Ureter (tissue), 1 donor: Measurements from ENCODE around the gene FUNDC2. TPM values are rescaled to one million over a fixed set of nuclear protein-coding genes. Genes with fewer than 3 reads are reported as not detected.
A peak's percentile ranks its signal among the peaks of the same experiment; 100 is the strongest.
"Not testable (repeated sequence)": the region's sequence is repeated elsewhere in the genome, so short reads cannot be mapped to it uniquely, and the experiment has no call there.

Source experiments
- DNase-seq: peaks from one replicate; pipeline ENCODE4 v3.0.0-alpha.2; 2020; ENCODE audit warnings: low spot score
- total RNA-seq: library from RNA; stranded (reverse); gene quantifications from one replicate; pipeline ENCODE4 v1.2.4, GENCODE V29; 2023
- donor health status: DM: yes; HTN: yes; CAD: no.

Gene FUNDC2, protein sequence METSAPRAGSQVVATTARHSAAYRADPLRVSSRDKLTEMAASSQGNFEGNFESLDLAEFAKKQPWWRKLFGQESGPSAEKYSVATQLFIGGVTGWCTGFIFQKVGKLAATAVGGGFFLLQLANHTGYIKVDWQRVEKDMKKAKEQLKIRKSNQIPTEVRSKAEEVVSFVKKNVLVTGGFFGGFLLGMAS
- total RNA-seq, result 78.4 TPM

DNA sequence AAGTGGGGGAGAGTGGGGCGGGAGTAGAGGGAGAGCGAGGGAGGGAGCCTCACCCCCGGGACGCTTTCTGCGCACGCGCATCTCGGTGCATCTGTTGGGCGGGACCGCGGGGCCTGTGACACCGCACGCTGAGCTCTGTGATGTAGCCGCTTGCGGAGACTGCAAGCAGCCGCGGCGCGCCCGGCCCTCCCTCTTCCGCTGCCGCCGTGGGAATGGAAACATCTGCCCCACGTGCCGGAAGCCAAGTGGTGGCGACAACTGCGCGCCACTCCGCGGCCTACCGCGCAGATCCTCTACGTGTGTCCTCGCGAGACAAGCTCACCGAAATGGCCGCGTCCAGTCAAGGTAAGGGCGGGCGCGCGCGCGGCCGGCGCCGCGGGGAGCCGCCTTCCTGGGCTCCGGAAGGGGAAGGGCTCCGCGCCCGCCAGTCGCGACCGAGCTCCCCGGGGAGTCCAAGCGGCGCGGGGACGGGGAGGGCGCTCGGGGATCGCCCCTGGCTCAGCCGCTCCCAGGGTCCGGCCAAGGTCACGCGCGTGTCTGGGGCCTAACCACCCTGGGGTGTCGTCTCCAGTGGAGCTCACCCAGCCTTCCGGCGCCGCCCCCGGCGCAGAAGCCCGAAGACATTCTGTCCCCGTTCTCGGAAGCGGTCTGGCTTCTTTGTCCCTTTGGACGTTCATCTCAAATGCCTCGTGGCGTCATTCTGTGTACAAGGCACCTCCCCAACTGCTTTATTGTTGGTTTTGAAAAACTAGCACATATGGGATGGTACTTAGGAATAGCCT is at the start of gene FUNDC2:
Gene FUNDC2 (plus strand): TSS at position 118 of the 782 bp plus-strand sequence. CDS start 95 bp downstream, at position 213.
- peak; percentile 93 for DNase-seq

DNA sequence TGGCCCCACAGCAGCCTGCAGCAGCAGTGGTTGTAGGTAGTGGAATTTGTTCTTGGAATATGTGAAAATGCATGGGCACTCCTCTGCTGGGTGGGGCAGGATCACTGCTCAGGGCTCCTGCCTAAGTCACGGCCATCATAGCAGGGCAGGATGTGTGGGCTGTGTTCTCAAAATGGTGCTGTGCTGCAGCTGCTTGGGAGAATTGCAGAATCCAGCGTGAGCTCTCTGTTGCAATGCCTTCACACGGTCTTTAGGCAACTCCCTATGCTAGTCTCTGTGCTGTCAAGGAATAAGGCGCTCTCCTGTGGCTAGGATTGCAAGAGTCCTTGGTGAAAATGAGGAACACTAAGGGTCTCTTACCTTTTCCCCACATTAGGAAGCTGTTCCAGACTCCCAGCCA is 47.0 kb upstream of the FUNDC2 start:
- no peak for DNase-seq

DNA sequence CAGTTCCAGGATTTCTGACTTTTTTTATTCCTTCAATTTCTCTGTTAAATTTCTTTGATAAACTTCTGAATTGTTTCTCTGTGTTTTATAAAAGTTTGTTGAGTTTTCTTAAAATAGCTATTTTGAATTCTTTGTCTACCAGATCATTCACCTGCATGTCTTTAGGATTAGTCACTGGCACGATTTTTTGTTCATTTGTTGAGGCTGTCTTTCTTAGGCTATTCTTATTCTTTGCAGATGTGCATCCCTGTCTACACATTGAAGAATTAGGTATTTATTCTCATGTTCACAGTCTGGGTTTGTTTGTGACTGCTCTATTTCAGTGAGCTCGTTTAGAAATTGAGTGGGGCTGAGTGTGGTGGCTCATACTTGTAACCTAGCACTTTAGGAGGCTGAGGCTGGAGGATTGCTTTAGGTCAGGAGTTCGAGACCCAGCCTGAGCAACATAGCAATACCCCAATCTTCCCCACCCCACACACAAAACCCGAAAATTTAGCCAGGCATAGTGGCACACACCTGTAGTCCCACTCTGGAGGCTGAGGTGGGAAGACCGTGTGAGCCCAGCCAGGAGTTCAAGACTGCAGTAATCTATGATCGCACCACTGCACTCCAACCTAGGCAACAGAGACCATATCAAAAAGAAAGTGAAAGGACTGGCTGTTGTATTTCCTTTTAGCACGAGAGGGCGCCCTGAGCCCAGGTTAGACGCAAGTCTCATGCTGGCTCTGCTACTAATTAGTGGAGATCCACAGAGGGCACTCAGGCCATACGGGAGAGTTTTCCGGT is 46.1 kb upstream of the FUNDC2 start:
- DNase-seq, result peak; percentile 82

DNA sequence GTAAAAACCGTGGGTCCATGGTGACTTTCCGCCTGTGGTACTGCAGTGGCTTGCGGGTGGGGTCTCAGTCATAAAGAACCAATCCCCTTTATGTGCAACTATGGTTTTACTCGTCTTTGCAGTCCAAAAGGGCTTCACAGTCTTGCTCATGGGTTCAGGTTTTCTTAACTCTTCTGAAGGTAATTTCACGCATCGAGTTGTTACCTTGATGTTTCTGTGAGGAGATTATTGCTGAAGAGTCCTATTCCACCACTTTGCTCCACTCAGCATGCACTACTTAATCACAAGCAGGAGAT is 45.6 kb upstream of the FUNDC2 start:
- DNase-seq, result no peak

DNA sequence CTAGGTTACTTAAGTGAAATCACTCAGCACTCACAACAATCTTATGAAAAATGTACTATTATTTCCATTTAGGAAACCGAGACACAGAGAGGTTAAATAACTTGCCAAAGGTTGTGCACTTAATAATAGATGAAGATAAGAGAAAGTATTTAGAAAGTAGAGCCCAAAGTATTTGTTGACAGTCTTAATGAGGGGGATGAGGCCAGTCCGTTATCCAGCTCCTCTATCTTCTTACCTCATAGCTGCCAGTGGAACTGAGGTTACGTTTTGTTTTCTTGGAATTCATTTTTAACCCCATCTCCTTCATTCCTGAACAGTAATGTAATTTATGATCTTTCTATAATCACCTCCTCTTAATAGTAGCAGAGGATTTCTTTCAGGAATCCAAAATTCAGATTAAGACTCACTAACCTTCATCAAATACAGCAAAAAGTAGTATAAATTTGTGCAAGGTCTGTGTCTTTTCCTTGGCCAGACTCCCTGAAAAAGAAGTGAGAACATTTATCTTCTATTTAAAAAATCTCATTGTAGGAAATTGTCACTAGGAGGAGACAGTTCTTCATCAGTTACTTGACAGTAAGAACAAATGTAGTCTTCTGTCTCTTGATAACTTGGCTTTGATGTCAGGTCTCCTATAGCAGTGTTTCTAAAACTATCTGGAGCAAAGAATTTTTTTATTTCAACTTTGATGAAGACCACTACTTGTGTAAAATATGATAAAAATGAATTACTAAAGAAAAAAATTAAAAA is 39.6 kb upstream of the FUNDC2 start:
- DNase-seq, result no peak

DNA sequence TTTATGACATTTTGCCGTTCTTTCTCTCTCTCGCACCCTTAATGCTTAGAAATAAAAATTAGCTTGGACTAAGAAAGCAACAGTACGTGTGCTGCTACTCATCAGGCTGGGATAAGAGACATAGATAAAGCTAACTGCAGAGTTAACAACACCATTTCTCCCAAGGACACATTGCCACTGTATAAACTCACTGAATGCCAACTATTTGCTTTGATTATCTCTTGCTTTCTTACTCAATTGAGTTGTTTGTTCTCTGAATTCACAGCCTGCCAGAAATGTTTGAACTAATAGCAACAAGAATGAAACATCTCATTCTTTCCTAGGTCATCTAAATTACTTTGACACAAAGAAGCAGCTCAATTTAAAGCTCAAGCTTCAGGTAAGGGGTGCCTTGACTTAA is 38.7 kb upstream of the FUNDC2 start:
- no peak for DNase-seq

DNA sequence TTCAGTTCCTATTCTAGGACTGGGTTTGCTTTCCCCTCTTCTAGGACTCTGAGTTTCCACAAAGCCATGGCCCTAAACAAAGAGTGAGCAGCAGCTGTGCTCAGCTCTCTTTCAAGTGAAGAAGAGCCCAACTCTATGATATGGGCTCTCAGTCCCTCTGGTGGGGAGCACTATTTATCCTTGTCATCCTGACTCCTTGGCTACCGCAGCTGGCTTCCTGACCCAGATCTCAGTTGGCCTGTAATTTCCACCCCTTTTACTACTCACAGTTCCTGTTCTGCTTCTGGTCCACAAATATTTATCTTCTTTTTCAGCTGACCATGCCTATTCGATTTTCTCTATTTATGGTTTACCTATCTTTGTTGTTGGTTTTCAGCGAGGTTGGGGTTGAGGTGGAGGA is 37.9 kb upstream of the FUNDC2 start:
- no peak for DNase-seq

DNA sequence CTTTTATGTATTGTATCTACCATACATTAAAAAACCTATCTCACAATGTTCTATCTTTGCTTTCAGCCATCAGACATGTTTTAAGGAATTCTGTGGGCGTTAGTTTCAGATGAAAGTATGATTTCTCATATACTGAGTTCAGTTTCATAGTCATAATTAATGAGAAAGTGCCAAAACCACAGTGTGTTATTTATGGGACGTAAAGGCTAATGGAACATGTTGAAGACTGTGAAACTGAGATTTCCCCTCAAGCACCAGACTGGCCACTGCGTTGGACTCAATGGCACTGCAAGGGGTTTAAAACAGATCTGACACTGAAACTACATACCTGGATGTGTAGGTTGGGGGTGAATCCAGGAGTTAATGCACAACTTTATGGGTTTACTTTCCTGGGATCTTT is 36.1 kb upstream of the FUNDC2 start:
- DNase-seq, result no peak

DNA sequence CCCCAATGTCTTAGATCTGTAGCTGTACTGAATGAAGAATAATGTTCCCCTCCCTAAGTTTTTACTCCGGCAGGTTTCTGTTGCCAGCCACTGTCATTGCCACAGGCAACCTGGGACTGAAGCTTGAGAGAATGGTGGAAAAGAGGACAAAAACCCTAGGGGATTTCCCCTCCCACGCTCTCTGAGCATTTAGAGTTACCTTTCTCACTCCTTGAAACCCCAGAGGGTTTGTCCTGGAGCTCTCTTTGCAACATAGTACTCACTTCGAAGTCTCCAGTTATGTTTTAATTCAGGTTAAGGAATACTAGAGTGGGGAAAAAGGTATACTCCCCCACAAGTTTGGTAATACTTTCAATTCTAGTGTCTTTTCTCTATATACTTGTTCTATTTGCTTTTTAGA is 35.6 kb upstream of the FUNDC2 start:
- no peak for DNase-seq

DNA sequence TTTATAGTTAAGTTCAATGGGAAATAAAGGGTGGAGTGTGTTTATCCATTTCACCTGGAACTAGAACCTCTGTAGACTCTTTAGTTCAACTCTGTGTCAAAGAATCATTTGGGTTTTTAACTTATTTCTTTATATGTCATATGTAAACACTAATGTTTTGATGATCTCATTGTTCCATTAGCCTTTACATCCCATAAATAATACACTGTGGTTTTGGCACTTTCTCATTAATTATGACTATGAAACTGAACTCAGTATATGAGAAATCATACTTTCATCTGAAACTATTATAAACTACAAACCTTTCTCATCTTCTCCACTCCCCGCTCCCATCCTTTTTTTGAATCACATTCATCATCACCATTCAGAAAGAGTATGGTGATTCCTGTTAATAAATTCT is 35.2 kb upstream of the FUNDC2 start:
- no peak for DNase-seq

DNA sequence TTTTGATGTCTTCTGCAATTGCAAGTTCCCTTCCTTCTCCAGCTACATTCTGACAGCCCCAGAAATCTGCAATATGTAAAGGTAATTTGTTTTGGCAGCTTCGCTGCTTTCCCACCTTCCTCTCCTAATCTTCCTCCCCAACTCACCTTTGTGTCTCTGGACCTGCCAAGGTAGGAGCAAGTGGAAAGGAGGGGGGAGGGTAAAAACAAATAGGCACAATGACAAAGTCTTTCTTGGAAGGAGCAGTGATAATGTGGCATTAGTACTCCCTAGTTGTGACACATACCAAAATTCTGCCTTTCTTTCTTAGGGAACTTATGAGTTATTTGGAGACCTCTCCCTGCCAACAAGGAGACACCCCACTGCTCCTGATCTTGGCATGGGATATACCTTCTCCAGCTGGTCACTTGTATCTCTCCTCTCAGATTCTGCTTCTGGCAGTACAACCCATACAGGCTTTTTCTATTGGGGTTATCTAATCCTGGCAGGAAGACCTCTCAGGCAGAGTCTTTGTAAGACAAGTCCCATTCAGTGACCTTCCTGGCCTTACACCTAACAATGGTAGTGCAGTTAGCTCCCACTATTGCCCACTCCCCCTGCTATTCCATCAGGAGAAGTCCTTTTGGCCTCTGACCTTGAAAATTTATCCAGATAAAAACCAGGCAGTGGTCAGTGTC is 28.3 kb upstream of the FUNDC2 start:
- no peak for DNase-seq

DNA sequence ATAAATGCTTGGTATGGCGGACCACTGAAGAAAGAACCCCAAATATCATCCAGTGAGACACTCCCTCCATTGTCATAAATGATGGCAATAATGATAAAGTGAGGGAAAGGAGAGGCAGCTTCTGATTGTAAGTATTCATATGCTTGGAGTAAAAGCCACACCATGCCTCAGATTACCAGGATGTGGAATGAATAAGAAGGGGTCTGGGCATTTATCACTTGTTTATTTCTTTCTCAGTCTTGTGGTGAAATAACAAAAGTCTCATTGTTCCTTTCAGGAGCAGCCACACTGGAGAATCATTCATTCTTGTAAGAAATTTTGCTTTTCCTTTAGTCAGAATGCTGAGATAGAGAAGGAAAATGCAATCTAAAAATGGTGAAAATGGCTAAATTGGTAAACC is 25.8 kb upstream of the FUNDC2 start:
- no peak for DNase-seq

DNA sequence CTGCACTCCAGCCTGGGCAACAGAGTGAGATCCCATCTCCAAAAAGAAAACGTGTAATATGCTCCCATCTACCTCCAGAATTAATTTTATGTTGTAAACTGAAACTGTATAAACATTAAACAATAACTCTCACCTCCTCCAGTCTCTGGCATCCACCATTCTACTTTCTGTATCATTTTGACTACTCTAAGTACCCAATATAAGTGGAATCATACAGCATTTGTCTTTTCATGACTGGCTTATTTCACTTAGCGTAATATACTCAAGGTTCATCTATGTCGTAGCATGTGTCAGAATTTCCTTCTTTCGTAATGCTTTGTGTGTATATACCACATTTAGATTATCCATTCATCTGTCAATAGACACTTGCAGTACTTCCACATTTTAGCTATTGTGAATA is 24.8 kb upstream of the FUNDC2 start:
- no peak for DNase-seq

DNA sequence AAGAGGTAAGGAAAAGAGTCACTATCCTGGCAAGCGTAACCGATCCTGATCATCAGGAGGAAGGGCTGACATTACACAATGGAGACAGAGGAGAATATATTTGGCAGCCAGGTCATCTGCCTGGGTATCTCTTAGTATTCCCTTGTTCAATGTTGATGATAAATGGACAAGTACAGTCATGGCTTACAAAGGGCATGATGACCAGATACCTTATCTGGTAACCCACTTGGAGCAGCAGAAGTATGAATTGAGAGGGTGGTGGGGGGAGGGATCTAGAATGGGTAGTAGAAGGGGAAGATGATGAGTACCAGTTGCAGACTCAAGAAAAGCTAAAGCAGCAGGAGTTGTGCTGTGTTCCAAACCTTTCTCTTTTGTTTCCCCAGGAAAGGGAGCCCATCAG is 21.5 kb upstream of the FUNDC2 start:
- DNase-seq, result no peak

DNA sequence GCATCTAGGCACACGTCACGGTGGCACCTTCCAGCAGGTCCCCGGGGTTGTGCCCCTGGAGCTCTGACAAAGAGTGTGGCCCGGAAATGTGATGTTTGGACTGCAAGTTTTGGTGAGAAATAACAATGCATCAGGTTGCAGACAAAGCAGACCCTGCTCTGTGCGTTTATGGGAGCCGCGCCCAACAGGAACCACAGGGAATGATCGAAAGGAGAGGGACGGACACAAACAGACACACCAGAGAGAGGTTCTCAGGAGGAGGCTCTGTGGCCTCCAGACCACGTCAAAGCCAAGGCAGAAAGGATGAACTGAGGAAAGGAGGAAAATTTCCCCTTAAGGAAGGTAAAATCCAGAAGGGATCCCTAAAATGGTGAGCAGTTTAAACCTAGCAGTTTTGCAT is 20.3 kb upstream of the FUNDC2 start:
- DNase-seq, result not testable (repeated sequence)

DNA sequence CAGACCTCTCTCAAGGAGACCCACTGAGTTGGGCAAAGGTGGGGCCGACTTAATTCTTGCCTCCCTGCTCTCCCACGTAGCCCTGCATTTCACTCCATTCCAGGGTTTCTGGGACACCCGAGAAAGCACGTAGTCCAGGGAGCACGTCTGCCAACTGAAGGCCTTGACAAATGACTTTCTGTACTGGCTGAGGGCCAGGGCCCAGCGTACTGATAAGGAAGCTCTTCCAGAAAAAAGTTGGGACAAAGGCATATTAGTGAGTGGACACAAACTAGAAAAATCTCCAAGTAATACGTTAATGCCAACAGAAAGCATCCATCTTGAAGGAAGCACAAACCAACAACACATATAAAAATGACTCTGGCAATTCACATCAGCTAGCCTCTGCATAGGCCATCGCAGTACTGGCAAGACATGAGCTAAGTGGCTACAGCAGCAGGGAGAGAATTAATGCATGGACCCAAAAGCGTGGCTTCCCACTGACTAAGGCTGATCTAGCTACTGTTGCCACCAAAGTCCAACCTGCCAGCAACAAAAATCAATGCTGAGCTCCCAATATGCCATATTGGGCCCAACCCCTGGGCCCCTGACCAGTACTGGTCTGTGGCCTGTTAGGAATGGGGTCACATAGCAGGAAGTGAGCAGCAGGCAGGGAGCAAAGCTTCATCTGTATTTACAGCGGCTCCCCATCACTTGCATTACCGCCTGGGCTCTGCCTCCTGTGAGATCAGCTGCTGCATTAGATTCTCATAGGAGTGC is 19.6 kb upstream of the FUNDC2 start:
- DNase-seq, result not testable (repeated sequence)

DNA sequence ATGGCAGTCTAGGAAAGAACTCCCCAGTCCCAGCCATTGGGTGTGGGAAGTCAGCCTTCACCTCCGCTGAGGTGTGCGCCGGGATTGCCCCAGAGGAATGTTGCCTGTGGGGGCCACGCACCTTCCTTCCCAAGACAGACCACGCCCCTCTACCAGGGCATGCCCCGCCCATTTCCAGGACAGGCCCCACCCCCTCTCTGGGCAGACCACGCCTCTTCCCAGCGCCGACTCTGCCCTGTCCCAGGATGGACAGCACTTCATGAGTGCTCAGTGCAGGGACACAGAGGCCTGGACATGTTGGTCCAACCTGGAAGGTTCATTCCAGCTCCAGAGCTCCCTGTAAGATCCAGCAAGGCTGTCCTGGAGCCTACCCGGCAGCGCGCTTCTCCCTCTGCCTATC is 18.1 kb upstream of the FUNDC2 start:
- DNase-seq, result not testable (repeated sequence)

DNA sequence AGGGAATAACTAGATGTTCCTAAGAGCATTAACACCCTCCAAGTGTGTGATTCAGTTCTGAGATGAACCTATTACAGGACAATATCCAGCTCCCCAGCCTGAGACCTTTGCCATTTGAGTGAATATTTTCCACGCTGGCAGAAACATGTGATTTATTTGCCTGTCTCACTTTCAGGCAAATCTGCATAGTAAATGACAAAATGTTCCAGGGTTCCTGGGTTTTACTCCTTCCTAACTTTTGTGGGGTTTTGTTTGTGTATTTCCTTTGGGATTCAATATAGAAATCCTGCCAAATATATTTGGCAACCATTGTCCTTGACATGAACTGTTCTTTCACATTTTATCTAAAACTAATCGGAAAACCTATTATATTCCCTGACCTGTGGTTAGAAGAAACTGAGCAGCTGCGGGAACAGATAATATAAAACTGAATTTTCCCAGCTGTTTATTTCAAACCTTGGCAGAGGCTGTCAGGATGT is 16.6 kb upstream of the FUNDC2 start:
- DNase-seq, result no peak

DNA sequence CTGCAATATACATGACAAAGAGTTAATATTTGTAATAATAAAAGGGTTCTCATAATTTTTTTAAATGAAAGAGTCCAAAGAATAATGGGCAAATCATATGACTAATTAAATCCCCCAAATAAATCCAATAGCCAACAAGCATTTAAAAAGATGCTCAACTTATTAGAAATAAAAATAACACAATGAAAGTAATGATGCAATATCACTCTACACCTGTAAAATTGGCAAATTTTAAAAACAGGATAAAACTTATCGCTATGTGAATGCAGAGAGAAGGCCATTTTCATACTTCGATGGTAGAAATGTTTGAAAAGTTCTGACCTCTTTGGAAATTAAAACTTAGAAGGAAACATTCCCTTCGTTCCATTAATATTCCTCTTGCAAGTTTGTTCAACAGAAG is 6.1 kb upstream of the FUNDC2 start:
- no peak for DNase-seq

DNA sequence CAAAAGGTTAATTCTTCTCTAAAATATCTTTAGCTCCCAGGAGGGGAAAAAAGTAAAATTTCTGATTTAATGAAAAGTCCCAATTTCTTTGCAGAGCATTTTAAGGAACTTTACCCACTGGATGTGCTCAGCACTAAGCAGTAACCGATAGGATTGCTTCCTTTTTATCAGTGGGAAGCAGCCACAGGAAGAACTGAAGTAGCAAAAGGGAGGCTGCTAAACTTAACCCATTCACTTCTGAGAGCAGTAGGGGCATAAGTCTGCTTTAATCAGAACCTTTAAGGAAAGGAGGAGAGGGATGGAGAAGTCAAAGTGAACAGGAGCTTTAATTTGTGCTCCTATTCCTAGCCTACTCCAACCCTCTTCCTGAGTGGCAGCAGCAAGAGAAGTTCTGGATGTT is 4.1 kb upstream of the FUNDC2 start, which contains the start of gene F8:
Gene F8 (minus strand): TSS at position 139 of the 400 bp plus-strand sequence. CDS start 171 bp downstream, outside the sequence.
- DNase-seq, result no peak
